T-helper 22 cell (primary cell): ENCODE measurements around the gene SLMAP.

ENCODE experiments used
- DNase-seq: peaks from one replicate; pipeline ENCODE4 v3.0.0-alpha.2; 2020; ENCODE audit warnings: low read depth

SLMAP gene, protein sequence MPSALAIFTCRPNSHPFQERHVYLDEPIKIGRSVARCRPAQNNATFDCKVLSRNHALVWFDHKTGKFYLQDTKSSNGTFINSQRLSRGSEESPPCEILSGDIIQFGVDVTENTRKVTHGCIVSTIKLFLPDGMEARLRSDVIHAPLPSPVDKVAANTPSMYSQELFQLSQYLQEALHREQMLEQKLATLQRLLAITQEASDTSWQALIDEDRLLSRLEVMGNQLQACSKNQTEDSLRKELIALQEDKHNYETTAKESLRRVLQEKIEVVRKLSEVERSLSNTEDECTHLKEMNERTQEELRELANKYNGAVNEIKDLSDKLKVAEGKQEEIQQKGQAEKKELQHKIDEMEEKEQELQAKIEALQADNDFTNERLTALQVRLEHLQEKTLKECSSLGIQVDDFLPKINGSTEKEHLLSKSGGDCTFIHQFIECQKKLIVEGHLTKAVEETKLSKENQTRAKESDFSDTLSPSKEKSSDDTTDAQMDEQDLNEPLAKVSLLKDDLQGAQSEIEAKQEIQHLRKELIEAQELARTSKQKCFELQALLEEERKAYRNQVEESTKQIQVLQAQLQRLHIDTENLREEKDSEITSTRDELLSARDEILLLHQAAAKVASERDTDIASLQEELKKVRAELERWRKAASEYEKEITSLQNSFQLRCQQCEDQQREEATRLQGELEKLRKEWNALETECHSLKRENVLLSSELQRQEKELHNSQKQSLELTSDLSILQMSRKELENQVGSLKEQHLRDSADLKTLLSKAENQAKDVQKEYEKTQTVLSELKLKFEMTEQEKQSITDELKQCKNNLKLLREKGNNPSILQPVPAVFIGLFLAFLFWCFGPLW

DNA sequence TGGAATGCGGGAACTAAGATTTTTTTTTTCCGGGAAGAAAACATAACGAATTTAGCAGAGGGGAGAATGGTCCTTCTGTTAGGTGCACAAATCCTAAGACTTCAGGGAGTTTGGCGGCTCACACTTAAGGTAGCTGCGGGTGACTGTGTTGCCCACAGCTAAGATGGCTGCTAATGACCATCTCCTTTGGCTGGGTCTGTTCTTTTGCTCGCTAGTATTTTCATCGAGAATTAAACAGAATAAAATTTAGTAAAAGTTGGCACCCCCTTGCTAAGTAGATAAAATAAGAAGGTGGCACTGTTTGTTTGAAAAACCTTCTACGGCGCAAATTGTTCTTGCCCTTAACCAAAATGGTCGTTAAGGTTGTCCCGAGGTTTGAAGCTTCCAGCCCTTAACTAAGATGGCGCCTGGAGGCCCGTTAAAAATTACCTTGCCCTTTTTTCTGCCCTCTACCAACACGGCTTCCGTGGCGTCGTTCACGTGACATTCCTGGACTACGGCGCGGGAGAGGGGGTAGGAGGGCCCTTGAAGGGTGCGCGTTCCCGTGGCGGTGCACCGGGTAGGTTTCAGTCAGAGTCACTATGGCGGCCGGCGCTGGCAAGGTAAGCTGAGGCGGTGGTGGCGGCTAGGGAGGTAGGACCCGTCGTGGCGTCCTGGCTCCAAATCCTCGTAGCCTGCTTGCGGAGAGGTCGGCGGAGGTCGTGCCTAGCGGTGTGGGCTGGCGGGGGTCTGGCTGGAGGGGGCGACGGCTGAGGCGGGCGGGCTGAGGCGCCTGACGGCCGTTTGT lies at the start of gene SLMAP:
Gene SLMAP, plus strand, starts transcription at position 569 of the 787 bp plus-strand sequence. CDS start 1,343 bp downstream, outside the sequence.
- peak; percentile 95 for DNase-seq

DNA sequence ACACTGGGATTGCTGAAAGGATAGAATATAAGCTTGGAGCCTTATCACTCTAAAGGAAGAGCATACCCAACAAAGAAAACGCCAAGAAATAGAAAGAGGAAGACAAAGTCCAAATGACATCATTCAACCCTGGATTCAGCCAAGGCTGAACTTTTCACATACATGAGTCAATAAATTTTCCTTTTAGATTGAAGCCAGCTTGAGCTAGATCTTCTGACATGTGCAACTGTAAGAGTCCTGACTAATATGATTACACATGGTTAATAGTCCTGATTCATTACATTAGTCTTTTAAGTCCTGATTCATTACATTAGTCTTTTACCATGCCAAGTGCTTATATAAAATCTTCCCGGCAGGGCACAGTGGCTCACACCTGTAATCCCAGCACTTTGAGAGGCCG lies 49.6 kb upstream of the SLMAP start:
- DNase-seq = no peak

DNA sequence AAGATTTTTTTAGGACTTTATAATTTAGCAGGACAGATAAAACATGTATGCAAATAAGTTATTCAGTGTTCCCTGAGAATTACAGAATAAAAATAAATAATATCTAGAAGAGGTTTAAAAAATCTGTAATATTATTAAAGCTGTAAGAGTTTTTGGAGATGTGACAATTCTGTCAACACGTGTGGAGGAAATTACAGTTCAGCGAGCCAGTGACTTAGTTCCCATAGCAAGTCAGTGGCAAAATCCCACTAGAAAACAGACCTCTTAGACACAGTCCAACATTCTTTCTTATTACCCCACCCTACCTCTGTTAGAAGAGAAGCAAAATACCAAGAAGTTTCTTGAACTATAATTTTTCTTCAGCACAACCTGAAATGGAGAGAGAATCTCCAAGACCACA lies 47.1 kb upstream of the SLMAP start:
- no peak for DNase-seq

DNA sequence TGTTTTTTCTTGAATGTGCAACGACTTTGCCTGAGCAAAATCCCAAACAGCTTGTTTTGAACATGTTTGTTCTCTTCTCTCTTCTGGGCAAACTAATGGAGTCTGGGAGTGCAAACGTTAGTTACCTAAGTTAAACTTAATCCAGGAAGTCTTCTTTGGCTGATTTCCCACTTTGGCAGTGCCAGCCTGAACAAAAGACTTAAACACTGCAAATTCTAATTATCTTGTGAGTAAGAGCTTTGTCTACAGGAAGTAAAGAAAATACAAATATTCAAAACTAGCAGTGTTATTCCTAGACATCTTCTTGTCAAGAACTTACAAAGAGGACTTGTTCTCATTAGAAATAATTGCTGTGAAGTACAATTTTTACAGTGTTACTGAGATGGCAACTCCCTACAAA lies 46.5 kb upstream of the SLMAP start:
- no peak for DNase-seq

DNA sequence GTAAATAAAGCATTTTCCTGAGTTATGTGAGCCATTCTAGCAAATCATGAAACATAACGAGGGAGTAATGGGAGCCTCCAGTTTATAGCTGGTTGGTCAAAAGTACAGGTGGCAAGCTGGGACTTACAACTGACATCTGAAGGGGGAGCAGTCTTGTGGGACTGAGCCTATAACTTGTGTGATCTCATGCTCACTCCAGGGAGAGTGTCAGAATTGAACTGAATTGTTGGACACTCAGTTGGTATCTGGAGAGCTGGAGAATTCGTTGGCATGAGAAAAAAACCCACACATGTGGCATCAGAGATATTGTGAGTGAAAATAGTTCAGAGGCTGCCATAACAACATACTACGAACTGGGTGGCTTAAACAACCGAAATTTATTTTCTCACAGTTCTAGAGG lies 40.4 kb upstream of the SLMAP start:
- DNase-seq = no peak

DNA sequence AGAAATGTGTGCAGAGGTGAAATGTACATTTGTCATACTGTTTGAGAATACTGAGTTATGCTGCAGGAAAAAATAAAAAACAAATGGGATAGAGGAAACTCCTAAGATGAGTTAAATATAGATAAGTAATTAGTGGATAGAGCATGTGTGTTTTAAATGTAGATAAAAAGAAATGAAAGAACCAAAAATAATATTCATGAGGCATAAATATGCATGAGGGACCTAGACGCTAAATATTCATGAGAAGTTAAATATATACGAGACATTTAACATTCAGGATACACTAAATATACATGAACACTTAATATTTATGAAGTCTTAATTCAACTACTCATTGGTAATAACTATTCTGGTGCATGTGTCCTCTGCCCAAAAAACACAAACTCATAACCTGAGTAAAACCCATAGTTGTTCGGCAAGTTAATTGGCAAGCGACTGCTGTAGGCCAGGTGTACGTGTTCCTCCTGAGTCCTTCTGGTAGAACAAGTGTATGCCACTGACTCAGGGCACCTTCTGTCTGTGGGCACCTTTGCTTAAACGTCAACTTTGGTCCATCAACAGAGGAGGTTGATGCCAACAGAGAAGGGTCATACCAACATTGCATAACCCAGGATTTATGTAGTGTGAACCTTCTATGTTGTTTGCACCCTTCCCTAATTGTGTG lies 38.8 kb upstream of the SLMAP start:
- DNase-seq = no peak

DNA sequence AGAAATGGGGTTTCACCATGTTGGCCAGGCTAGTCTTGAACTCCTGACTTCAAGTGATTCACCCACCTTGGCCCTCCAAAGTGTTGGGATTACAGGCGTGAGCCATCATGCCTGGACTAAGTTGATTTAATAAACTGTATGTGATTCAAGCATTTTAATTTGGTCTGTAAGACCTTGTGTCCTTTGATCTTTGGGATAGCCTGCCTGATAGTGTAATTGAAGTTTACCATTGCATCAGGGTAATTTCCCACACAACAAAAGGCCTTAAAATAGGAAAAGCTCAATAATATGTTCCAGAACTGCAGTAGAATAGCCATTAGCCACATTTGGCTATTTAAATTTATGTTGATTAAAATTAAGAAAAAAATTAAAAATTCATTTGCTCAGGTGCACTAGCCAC lies 38.0 kb upstream of the SLMAP start:
- no peak for DNase-seq

DNA sequence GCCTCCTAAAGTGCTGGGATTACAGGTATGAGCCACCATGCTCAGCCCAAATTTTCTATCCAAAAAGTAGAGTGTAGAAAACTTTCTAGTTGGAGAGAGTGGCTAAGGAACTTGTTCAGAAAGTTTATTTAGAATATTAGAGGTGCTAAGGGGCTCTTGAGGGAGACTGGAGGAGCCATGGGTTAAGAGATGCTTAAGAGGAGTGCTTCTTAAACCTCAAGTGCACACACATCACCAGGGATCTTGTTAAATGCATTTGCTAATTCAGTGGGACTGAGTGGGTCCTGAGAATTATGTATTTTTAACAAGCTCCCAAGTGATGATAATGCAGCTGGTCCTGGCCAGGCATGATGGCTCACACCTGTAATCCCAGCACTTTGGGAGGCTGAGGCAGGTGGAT lies 29.7 kb upstream of the SLMAP start:
- no peak for DNase-seq

DNA sequence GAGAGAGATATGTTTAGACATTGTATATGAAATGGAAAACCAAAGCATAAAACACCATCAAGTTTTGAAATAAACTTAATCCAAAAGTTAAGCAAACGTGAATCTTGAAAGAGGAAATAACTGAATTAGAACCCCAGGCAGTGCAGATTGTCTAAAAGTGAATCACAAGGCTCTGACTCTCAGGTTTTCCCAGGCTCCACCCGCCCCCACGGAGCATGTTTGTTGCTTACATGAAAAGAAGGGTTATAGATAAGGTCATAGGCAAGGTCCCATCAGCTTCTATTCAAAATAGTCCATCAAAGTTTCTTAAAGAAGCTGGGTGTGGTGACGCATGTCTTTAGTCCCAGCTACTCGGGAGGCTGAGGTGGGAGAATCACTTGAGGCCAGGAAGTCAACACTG lies 29.0 kb upstream of the SLMAP start:
- DNase-seq = no peak

DNA sequence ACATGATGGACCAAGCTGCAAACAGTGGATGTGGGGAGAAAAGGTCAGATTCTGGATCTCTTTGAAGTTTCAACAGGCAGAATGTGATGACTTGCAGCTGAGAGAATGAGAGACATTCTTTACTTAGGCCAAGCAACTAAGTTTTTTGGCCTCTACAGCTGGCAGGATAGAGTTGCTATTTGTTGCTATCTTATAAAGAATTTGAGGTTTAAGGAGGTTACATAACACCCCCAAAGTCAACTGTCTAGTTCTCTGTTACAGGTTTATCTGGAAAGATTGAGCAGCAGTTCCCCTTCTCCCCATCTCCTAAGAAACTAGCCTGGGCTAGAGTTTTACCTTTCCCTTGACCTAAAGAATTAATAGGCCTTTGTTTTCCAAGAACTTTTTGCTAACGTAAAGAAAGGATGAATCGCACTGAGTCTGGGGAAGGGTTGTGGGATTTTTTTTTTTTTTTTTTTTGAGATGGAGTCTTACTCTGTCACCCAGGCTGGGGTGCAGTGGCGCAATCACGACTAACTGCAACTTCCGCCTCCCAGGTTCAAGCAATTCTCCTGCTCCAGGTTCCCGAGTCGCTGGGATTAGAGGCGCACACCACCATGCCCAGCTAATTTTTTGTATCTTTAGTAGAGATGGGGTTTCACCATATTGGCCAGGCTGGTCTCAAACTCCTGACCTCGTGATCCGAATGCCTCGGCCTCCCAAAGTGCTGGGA lies 26.6 kb upstream of the SLMAP start:
- DNase-seq = no peak

DNA sequence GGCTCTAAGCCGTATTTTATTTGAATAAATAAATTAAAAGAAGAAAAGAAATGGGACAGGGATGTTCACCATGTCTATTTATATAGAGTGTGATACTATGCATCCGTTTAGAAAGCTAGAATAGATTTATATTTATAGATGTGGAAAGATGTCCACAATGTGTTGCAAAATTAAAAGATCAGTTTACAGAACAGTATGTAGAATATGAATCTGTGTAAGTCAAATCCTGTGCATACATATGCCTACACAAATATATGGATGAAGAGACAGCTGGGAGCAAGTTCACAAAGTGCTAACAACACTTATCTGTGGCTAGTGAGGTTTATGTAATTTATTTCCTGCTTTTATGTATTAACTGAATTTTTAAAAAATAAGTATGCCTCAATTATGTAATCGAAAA lies 25.4 kb upstream of the SLMAP start:
- DNase-seq = no peak

DNA sequence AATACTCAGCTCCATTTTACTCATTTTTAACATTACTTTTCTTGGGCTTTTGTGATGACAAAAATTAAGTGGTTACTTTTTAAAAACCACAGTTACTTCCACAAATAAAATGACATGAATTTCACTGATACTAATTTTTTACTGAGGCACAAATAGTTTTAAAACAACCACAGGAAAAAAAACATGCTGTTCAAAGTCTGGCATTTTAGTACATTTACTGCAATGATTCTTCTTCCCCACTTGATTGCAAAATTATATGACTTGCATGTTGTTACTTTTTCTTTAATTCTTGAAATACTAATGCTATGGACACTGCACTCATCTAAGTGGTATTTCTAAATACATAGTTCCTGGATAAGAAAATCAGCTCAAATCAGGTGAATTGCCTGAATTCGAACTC lies 24.8 kb upstream of the SLMAP start:
- DNase-seq = no peak

DNA sequence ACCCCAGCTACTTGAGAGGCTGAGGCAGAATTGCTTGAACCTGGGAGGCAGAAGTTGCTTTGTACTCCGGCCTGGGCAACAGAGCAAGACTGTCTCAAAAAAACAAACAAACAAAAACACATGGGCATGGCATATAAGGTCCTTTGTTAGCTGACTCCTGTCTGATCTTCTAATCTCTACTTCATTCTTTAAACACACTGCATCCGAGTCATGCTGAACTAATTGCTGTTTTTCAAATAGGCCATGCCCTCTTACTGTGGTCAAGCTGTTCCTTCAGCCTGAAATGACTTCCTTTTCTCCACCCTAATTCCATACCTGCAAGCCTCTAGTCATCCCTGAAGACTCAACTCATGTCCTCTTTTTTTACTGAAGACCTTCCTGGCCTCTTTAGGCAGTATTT lies 22.3 kb upstream of the SLMAP start:
- no peak for DNase-seq

DNA sequence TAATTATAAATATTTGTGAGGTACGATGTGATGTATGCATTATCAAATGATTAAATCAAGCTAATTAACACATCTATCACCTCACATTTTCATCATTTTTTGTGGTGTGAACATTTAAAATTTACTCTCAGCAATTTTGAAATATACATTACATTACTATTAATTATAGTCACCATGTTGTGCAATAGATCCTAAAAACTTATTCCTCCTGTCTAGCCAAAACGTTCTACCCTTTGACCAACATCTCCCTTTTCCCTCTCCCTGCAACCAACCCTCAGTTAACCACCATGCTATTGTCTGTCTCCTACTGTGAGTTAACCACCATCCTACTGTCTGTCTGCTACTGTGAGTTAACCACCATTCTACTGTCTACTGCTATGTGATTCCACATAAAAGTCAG lies 20.7 kb upstream of the SLMAP start:
- DNase-seq = no peak

DNA sequence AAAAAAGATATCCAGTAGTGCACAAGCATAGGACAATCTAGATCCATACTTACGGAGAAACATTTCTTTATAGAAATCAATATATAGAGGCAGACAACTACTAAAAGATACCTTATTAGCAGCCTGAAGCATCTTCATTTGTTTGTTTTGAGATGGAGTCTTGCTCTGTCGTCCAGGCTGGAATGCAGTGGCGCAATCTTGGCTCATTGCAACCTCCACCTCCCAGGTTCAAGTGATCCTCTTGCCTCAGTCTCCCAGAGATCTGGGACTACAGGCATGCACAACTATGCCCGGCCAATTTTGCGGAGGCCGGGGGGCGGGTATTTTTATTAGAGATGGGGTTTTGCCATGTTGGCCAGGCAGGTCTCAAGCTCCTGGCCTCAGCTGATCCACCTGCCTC lies 18.3 kb upstream of the SLMAP start:
- DNase-seq = no peak

DNA sequence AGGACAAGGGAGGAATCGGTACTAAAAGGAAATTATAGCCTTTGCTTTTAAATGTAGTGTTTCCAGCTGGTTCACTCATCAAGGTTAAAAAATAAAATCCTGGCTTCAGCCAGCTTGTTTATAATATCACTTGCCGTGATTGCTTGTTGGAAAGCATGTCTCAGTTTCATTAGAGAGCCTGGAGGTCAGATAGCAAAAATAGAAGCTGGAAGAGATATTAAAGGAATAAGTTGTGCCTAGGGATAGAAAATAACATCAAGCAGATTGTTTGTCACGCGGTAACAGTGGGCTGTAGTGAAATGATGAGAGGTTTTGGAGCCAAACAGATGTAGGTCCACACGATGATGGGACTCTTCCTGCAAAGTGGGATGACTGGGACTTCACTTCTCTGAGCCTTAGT lies 17.7 kb upstream of the SLMAP start:
- no peak for DNase-seq

DNA sequence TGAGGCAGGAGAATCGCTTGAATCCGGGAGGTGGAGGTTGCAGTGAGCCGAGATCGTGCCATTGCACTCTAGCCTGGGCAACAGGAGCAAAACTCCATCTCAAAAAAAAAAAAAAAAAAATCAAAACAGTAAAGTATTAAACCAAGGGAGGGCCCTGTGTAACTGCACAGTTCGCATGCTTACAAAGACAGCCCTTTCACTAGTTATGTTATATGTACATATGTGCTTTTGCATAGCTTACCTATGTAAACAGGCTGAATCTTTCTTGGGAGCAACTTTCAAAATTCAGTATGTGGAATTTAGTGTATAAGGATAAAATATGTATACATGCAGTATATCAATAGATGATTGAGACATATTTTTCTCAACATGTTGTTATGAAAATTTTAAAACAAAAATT lies 16.1 kb upstream of the SLMAP start:
- DNase-seq = no peak

DNA sequence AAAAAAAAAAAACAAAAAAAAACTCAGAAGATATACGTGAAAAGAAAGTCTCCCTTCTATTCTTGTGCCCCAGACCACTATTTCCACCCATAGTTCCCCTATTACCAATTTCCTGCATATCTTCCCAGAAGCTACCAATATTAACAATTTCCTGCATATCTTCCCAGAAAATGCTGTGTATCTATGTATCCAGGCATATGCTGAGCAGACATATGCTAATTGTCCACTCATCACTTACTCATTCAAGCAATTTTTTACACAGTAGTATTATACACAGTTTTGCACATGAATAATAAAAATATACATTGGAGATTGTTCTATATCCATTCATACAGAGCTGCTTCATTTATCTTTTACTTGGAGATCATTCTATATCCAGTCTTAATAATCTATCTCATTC lies 12.6 kb upstream of the SLMAP start:
- no peak for DNase-seq

DNA sequence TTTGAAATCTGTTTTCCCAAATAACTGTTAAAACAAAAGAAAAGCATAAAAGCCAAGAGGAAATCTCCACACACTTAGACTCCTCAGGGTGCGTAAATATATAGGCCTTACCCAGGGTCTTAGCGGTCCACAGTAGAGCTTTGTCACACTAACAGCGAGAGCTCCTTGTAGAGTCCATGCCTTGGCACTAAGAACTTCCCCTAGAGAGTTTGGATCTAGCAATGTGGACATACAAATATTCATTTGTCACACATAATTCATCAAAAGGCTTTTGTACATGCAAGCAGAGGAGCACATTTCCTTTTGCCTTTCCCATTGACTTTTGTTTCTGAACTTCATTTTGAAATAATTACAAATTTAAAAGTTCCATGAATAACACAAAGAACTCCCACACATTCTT lies 11.0 kb upstream of the SLMAP start:
- DNase-seq = no peak

DNA sequence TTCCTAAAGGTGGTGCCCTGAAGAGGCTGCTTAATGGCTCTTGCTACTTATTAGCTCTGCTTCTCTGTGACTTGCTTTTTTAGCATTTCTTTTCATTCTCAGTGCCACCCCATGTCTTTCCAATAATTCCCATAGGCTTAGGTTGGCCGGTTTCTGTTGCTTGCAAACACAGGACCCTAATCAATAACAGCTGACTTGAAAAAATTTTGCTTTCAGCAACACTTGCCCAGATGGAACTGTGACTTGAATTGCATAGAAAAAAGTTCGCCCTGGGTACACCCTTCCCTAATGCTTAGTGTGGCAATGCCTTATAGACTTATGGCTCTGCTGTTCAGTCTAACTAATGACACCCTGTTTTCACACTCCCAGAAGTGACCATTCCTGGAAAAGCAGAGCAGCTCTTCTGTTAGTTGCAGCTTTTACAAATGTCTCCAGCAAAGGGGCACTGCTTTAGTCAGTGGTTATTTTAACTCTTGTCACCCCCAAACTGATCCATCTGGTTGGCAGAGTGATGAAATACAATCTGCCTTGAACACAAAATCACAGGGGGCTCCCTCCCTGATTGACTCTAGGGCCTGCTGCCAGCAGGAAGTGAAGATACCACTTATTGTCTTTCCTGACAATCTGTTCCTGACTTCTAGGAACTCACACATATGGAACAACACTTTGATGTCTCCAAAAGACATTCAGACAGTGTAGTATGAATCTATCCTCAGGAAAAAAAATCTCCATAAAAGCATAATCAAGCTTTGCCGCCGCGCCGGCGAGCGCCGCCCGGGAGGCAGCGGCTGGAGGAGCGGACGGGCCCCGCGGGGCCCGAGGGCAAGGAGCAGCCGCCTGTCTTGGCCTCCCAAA lies 9.7 kb upstream of the SLMAP start:
- no peak for DNase-seq

DNA sequence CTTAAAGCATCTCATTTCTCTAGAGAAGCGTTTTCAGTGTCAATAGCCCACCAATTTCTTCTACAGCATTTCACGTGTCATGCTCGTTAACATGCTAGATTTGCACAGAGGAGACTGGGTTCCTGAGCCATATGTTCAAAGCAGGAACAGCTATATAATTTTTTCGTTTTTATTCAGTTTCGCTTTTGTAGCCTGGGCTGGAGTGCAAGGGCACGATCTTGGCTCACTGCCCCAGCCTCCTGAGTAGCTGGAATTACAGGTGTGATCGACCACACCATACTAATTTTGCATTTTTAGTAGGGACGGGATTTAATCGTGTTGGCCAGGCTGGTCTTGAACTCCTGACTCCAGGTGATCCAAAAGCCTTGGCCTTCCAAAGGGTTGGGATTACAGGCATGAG lies 6.6 kb upstream of the SLMAP start:
- no peak for DNase-seq
